ENCODE results near the gene DYRK1B. TPM values are rescaled to one million over a fixed set of nuclear protein-coding genes. Genes with fewer than 3 reads are reported as not detected.

The DYRK1B gene
- total RNA-seq, 2 experiments from 2014 or later = 4.8 to 6.9 TPM

DNA sequence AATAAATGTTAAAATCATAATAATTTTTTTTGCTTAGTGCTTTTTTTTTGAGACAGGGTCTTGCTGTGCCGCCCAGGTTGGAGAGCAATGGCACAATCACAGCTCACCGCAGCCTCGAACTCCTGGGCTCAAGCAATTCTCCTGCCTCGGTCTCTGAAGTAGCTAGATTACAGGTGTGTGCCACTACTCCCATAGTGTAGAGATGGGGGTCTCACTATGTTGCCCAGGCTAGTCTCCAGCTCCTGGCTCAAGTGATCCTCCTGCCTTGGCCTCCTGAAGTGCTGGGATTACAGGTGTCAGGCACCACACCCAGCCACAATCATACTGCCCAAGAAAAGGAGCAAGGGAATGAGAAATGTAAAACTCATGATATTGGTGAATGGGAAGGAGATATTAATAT is 7.1 kb upstream of the DYRK1B start:
- ChIA-PET CTCF (interaction anchor here (1.3 to 8.1 kb wide), 2 partner anchors 11 to 48 kb away, joined by 3 to 77 read pairs; no protein-coding TSS in a partner anchor), POLR2A (interaction anchor here (0.8 kb wide), 1 partner anchor 305 kb away, joined by 9 read pairs; no protein-coding TSS in a partner anchor)
- peak overlapping the region; percentile 31 for H3K27ac Mint-ChIP-seq

DNA sequence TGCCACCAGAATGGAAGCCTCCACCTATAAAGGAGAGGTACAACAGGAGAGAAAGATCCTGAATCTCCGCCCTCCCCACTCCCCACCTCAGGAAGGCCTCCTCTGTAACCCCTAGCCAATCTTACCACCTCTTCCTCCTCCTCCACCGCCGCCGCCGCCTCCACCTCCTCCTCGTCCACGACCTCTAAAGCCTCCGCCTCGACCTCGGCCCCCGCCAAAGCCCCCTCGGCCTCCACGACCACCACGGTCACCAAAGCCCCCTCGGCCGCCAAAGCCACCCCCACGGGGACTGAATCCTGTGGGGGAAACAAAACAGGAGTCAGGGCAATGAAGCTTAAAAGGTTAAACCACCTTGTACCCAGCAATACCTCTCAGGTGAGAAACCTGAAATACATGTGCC is 6.5 kb upstream of the DYRK1B start:
- intact Hi-C loops (cut with DNase I, micrococcal nuclease) = loop anchor here (10.0 kb wide), 2 partner anchors 296 to 764 kb away; partner anchors contain the start of genes EID2 (in 1 of the 2) and LTBP4 (in 1 of the 2)
- CTCF ChIA-PET = interaction anchor here (8.1 kb wide), 1 partner anchor 48 kb away, joined by 77 read pairs; no protein-coding TSS in a partner anchor
- no peak for ATAC-seq
- no peaks in the 10 kb centered on the region for H3K27me3 Mint-ChIP-seq
- DNase-seq = no peak
- H3K27ac Mint-ChIP-seq = no peak overlapping the region
- H3K4me1 Mint-ChIP-seq = peaks cover 41% of the 10 kb centered on the region
- H3K4me3 Mint-ChIP-seq = no peak overlapping the region
- H3K9me3 Mint-ChIP-seq (ENCODE audit: low read depth) = no peaks in the 10 kb centered on the region
- peaks cover 77% of the 10 kb centered on the region for H3K36me3 Mint-ChIP-seq (ENCODE audit: low read depth)
- POLR2A ChIA-PET = interaction anchor here (0.8 kb wide), 1 partner anchor 306 kb away, joined by 9 read pairs; no protein-coding TSS in a partner anchor

More for the DNA sequence above, 7.1 kb upstream of the DYRK1B start:
- H3K4me3 Mint-ChIP-seq = no peak overlapping the region
- intact Hi-C loops (cut with DNase I, micrococcal nuclease) = loop anchor here (10.0 kb wide), 2 partner anchors 296 to 764 kb away; partner anchors contain the start of genes EID2 (in 1 of the 2) and LTBP4 (in 1 of the 2)
- DNase-seq (no peak), ATAC-seq (no peak)
- no peaks in the 10 kb centered on the region for H3K27me3 Mint-ChIP-seq
- H3K36me3 Mint-ChIP-seq (ENCODE audit: low read depth) = peaks cover 78% of the 10 kb centered on the region
- H3K4me1 Mint-ChIP-seq = peaks cover 41% of the 10 kb centered on the region
- no peaks in the 10 kb centered on the region for H3K9me3 Mint-ChIP-seq (ENCODE audit: low read depth)

DNA sequence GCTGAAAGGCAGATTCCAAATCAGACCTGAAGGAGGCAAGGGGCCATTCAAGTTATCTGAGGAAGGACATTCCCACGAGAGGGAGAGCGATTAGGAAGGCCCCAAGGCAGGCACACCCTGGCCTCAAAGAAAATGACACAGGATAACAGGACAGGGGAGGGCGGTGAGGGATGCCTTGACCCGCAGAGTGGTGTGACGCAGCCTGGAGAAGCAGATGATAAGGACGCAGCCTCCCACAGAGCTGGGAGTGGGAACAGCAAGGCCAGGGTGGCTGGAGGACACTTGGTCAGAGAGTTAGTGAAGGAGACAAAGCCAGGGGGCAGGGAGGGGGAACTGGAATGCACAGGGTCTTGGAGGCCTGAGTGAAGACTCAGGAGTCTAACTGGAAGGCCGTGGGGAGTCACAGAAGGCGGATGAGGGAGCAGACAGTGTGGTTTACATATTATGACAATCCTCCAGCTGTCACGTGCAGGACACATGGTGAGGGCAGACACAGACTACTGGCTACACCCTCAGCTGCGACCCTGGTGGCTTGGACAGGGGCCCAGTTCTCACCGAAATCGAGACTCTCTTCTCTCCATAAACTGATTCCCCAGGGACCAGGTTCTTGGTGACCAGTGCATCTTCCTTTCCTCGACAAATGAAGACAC is 5.8 kb upstream of the DYRK1B start:
- peaks cover 75% of the 10 kb centered on the region for H3K36me3 Mint-ChIP-seq (ENCODE audit: low read depth)
- no peak overlapping the region for H3K4me3 Mint-ChIP-seq
- no peaks in the 10 kb centered on the region for H3K9me3 Mint-ChIP-seq (ENCODE audit: low read depth)
- H3K27me3 Mint-ChIP-seq = no peaks in the 10 kb centered on the region
- ATAC-seq (no peak), DNase-seq (no peak)
- H3K4me1 Mint-ChIP-seq = peaks cover 37% of the 10 kb centered on the region
- no peak overlapping the region for H3K27ac Mint-ChIP-seq
- POLR2A ChIA-PET = interaction anchor here (0.8 kb wide), 1 partner anchor 306 kb away, joined by 9 read pairs; no protein-coding TSS in a partner anchor
- CTCF ChIA-PET = interaction anchor here (8.1 kb wide), 1 partner anchor 47 kb away, joined by 77 read pairs; no protein-coding TSS in a partner anchor
- intact Hi-C loops (cut with DNase I, micrococcal nuclease) = loop anchor here (10.0 kb wide), 2 partner anchors 295 to 765 kb away; partner anchors contain the start of genes EID2 (in 1 of the 2) and LTBP4 (in 1 of the 2)

DNA sequence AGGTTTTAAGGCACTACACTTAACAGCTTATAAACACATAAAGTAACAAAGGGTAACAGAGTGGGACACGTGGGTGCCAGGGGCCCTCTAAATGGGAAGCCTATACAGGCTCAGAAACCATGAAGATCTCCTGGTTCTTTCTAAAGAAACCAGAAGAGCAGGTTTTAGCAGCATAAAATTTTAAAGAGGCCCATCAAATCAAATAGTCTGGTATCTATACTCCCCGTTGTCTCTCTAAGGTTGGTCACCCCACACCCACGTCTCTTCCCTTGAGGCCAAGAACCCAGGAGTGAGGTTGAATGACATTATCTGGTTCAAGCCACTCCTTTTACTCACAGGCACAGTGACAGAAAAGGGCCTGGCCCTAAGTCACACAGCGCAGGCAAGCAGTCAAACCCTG is 4.6 kb upstream of the DYRK1B start:
- CTCF ChIA-PET = no interaction called here
- Mint-ChIP-seq H3K27ac (no peak overlapping the region), H3K27me3 (no peaks in the 10 kb centered on the region), H3K36me3 (ENCODE audit: low read depth) (peaks cover 72% of the 10 kb centered on the region), H3K4me3 (no peak overlapping the region), H3K4me1 (peaks cover 34% of the 10 kb centered on the region), H3K9me3 (ENCODE audit: low read depth) (no peaks in the 10 kb centered on the region)
- no peak for ATAC-seq
- no peak for DNase-seq
- intact Hi-C loops (cut with DNase I, micrococcal nuclease) = no loop called here
- POLR2A ChIA-PET = no interaction called here

DNA sequence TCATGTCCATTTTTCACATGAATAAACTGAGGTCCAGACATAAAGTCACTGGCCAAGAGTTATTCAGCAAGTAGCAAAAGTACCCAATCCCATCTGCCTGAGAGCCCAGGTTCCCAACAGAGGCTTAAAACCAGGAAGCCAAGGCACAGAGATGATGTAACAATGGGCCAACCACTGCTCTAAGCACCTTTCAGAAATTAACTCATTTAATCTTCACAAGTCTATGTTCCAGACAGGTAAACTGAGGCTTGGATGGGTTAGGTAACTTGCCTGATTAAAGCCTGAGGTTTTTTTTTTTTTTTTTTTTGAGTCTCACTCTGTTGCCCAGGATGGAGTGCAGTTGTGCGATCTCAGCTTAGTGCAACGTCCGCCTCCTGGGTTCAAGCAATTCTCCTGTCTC is 4.0 kb upstream of the DYRK1B start:
- ChIA-PET POLR2A (no interaction called here), CTCF (no interaction called here)
- no peak overlapping the region for H3K4me3 Mint-ChIP-seq
- peaks cover 70% of the 10 kb centered on the region for H3K36me3 Mint-ChIP-seq (ENCODE audit: low read depth)
- ATAC-seq = no peak
- no peaks in the 10 kb centered on the region for H3K9me3 Mint-ChIP-seq (ENCODE audit: low read depth)
- peaks cover 29% of the 10 kb centered on the region for H3K4me1 Mint-ChIP-seq
- no peaks in the 10 kb centered on the region for H3K27me3 Mint-ChIP-seq
- H3K27ac Mint-ChIP-seq = peak overlapping the region; percentile 51
- DNase-seq = no peak
- intact Hi-C loops (cut with DNase I, micrococcal nuclease) = no loop called here

DNA sequence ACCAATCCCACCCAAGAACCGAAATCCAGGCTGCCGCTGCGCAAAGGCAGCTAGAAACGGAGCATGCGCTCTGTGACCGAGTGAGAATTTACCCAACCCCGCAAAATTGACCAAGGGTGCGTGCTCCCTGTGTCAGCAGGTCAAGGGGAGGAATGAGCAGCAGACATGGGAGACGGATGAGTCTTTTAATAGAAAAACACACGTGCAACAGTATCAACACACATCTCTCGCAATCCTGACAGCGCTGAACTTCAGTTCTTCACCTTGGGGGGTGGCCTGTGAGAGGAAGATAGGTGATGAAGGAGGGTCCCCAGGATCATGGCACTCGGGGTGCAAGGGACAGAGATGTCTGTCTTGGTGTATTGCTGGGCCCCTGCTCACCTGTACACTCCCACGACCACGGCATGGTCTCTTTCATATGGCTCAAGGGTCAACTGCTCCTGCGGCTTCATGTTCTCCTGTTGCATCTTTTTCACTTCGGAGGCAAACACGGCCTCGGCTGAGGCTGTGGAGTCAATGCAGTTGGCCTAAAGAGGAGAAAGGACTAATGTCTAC is 402 bp upstream of the DYRK1B start:
- ATAC-seq (no peak), DNase-seq (no peak)
- Mint-ChIP-seq H3K9me3 (ENCODE audit: low read depth) (no peaks in the 10 kb centered on the region), H3K27me3 (no peaks in the 10 kb centered on the region), H3K4me1 (peaks cover 25% of the 10 kb centered on the region), H3K4me3 (peak overlapping the region; percentile 63), H3K36me3 (ENCODE audit: low read depth) (peaks cover 64% of the 10 kb centered on the region), H3K27ac (peak overlapping the region; percentile 84)
- ChIA-PET POLR2A (interaction anchor here (0.7 to 2.1 kb wide), 3 partner anchors 10 to 449 kb away, joined by 3 to 32 read pairs (median 5); partner anchors contain the start of gene FBL), CTCF (interaction anchor here (1.1 to 2.2 kb wide), 2 partner anchors 10 to 13 kb away, joined by 3 to 38 read pairs; no protein-coding TSS in a partner anchor)
- intact Hi-C loops (cut with DNase I, micrococcal nuclease) = loop anchor here (1.0 to 5.0 kb wide), 9 partner anchors 10 to 968 kb away; partner anchors contain the start of genes FBL (in 1 of the 2), MAP3K10 (in 1 of the 2), PSMC4 (in 1 of the 2) and SAMD4B (in 1 of the 2)

DNA sequence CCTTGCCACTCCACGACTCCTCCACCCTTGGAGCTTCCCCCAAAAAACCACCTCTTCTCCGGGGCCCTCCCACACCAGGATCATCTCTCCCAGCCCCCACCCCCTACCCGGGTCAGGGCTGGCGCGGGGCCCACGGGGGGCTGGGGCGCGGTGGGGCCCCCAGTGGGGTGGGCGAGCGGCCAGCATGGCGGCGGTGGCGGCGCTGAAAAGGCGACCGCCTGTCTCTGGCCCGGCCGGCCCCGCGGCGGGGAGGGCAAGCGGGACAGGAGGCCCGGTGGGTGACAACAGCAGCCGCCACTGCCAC is 850 bp downstream of the DYRK1B start:
- peaks cover 25% of the 10 kb centered on the region for H3K4me1 Mint-ChIP-seq

DNA sequence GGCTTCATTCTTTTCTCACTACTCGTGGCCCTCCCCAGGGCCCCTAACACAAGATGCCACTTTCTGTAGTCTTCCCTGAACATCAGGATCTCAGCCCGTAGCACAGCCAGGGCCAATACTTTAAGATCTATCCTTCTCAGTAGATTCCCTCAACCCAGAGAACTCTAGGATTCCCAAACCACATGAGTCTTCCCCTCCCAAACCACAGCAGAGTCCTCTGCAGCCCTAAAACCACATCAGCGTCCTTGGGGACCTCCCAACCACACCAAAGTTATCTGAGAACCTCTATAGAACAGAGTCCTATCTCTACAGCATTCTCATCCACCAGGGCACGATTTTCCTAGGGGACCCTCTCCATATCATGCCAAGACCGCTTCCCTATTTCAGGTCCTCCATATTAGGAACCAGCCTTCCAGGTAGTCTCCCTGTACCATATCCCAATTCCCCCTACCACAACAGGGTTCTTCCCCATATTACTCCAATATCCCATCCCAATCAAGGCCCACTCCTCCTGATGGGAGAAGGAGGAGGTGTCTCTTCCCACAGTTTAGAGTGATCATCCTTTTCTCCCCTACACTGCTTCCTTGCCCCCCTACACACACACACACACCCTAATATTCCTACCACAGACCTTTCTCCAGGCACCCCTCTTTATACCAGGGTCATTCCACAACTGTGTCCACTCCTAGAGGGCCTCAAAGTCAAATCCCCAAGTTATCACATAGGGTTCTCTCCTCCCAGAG is 1.4 kb downstream of the DYRK1B start:
- Mint-ChIP-seq H3K9me3 (ENCODE audit: low read depth) (no peaks in the 10 kb centered on the region), H3K4me3 (peak overlapping the region; percentile 64), H3K27me3 (no peaks in the 10 kb centered on the region), H3K4me1 (peaks cover 25% of the 10 kb centered on the region), H3K36me3 (ENCODE audit: low read depth) (peaks cover 68% of the 10 kb centered on the region), H3K27ac (peak overlapping the region; percentile 84)
- DNase-seq = no peak
- no peak for ATAC-seq
- POLR2A ChIA-PET = interaction anchor here (2.1 kb wide), 1 partner anchor 12 kb away, joined by 32 read pairs; the partner anchor contains the start of gene FBL
- intact Hi-C loops (cut with DNase I, micrococcal nuclease) = loop anchor here in 1 of 2 experiments (1.0 to 5.0 kb wide), 6 partner anchors 8 to 970 kb away; partner anchors contain the start of genes SAMD4B, SERTAD3 and SUPT5H
- CTCF ChIA-PET = interaction anchor here (0.5 to 2.2 kb wide), 3 partner anchors 8 to 832 kb away, joined by 3 to 38 read pairs (median 3); no protein-coding TSS in a partner anchor

More for the DNA sequence above, 850 bp downstream of the DYRK1B start:
- H3K9me3 Mint-ChIP-seq (ENCODE audit: low read depth) = no peaks in the 10 kb centered on the region
- peak overlapping the region; percentile 64 for H3K4me3 Mint-ChIP-seq
- intact Hi-C loops (cut with DNase I, micrococcal nuclease) = loop anchor here in 1 of 2 experiments (1.0 to 5.0 kb wide), 6 partner anchors 9 to 969 kb away; partner anchors contain the start of genes SAMD4B, SERTAD3 and SUPT5H
- peak overlapping the region; percentile 84 for H3K27ac Mint-ChIP-seq
- POLR2A ChIA-PET = interaction anchor here (0.8 to 2.1 kb wide), 4 partner anchors 8 to 397 kb away, joined by 4 to 32 read pairs (median 6); partner anchors contain the start of genes FBL and RPS16
- ATAC-seq = no peak
- peaks cover 68% of the 10 kb centered on the region for H3K36me3 Mint-ChIP-seq (ENCODE audit: low read depth)
- H3K27me3 Mint-ChIP-seq = no peaks in the 10 kb centered on the region
- CTCF ChIA-PET = interaction anchor here (0.5 to 2.2 kb wide), 4 partner anchors 9 to 831 kb away, joined by 3 to 38 read pairs (median 3); no protein-coding TSS in a partner anchor
- no peak for DNase-seq

DNA sequence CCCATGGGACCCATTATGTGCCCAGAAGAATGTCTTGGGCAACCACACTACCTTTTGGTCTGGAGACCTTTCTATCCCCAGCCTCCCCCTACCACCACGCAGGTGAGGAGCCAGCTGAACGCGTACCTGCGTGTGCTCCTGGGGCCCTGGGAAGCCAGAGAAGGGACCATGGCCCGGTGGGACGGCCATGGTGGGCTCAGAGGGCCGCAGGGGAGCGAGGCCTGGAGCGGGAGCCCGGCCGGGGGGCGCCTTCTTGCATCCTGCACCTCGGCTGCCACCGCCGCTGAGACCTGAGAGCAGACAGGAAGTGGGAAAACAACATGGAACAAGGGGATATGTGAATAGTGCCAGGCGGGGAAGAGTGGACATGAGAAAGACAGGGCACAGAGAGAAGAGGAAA is 2.3 kb downstream of the DYRK1B start:
- Mint-ChIP-seq H3K9me3 (ENCODE audit: low read depth) (no peaks in the 10 kb centered on the region), H3K36me3 (ENCODE audit: low read depth) (peaks cover 65% of the 10 kb centered on the region), H3K4me3 (peak overlapping the region; percentile 64), H3K27ac (no peak overlapping the region), H3K27me3 (no peaks in the 10 kb centered on the region), H3K4me1 (peaks cover 25% of the 10 kb centered on the region)
- ATAC-seq (no peak), DNase-seq (no peak)
- ChIA-PET POLR2A (no interaction called here), CTCF (no interaction called here)
- intact Hi-C loops (cut with DNase I, micrococcal nuclease) = loop anchor here in 1 of 2 experiments (5.0 kb wide), 5 partner anchors 384 to 971 kb away; partner anchors contain the start of genes SAMD4B, SERTAD3 and SUPT5H

DNA sequence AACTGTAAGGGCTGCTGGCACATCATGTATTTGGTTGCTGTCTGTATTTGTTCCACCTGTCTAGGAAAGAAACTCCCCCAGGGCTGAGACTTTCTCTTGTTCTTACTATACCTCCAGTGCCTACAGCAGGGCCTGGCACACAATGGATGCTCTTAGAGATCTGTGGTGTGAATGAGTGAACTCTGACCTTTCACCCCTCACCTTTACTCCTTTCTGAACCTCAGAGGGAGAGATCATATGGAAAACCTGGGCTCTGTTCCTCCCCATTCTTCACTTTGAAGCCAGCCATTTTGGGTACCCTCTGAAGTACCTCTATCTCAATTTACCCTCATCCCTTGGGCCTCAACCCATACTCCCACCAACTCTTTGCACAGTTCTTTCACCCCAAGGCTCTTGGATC is 3.1 kb downstream of the DYRK1B start:
- peaks cover 25% of the 10 kb centered on the region for H3K4me1 Mint-ChIP-seq
- intact Hi-C loops (cut with DNase I, micrococcal nuclease) = loop anchor here in 1 of 2 experiments (5.0 kb wide), 5 partner anchors 384 to 971 kb away; partner anchors contain the start of genes SAMD4B, SERTAD3 and SUPT5H
- H3K4me3 Mint-ChIP-seq = no peak overlapping the region
- DNase-seq = no peak
- POLR2A ChIA-PET = no interaction called here
- peaks cover 61% of the 10 kb centered on the region for H3K36me3 Mint-ChIP-seq (ENCODE audit: low read depth)
- no peak for ATAC-seq
- CTCF ChIA-PET = no interaction called here
- no peaks in the 10 kb centered on the region for H3K9me3 Mint-ChIP-seq (ENCODE audit: low read depth)
- no peaks in the 10 kb centered on the region for H3K27me3 Mint-ChIP-seq
- peak overlapping the region; percentile 37 for H3K27ac Mint-ChIP-seq

Data from activated CD4-positive, alpha-beta T cell treated with anti-CD3 and anti-CD28 coated beads for 36 hours (primary cell).